Measurements from ENCODE around the gene GUK1.
"Not testable (repeated sequence)": the region's sequence is repeated elsewhere in the genome, so short reads cannot be mapped to it uniquely, and the experiment has no call there.

The GUK1 gene

GRCh38 chr1:228104526-228105269, 35.4 kb upstream of the GUK1 start:
- DNase-seq (ENCODE audit: low read depth) = no peak

GRCh38 chr1:228105270-228105995, 34.6 kb upstream of the GUK1 start:
- DNase-seq (ENCODE audit: low read depth) = no peak

DNA sequence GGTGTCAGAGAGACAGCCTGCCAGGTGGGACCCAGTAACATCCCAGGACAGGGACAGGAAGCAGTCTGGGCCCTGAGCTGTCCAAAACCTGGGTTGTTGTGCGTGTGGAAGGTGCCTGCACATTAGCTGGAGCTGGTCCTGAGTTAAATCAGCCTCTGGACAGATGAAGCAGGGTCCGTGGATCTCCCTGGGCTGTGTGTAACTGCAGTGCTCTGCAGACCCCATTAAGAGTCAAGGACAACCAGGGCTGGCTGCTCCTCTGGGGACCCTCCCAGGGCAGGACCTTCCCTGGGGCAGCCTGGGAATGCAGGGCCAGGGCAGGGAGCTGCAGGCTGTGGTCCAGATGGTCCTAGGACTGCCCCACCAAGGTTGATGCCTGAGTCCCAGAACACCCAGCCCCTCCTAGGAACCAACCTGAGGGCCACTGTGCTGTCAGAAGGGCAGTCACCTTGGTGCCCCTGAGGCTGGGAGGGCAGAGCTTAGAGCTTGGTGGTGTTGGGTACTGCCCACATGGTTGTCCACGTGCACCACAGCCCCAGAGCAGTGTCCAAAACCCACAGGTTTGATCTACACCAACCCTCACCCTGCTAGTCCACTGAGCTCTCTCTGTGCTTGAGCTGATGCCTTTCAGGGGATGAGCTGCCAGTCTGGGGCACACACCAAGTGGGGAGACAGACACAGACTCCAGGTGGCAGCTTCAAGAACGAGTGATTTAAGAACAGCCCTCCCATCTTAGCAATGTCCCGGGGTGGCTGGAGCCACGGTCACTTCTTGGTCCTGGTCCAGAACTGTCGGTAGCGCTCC, 33.9 kb upstream of the GUK1 start:
- DNase-seq (ENCODE audit: low read depth) = no peak

GRCh38 chr1:228106800-228107054, 33.4 kb upstream of the GUK1 start:
- DNase-seq (ENCODE audit: low read depth) = no peak

DNA sequence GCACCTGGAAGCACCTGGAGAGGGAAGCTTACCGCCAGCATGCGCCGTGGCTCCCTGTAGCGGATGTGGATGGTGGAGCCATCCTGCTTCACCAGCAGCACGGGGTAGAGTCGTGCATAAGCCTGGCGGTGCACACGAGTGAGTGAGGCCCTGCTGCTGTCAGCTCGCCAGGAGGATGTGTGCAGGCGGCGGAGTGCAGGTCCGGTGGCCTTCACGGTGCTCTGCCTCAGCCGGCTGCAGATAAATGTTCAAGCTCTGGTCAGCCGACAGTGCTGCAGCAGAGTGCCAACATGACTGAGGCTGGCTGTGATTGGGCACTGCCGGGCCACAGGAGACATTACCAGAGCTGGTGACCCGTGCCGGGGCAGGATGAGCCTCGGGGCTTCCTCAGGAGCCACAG, 32.4 kb upstream of the GUK1 start:
- DNase-seq (ENCODE audit: low read depth) = no peak

GRCh38 chr1:228108055-228108690, 31.9 kb upstream of the GUK1 start:
- DNase-seq (ENCODE audit: low read depth) = no peak

GRCh38 chr1:228108742-228109072, 31.4 kb upstream of the GUK1 start:
- no peak for DNase-seq (ENCODE audit: low read depth)

- DNase-seq (ENCODE audit: low read depth) = peak; percentile 96
Observed at GRCh38 chr1:228109073-228109961, 30.8 kb upstream of the GUK1 start, which contains the start of gene MRPL55. Gene MRPL55, minus strand, starts transcription at chr1:228109299. Its CDS starts 1,039 bp downstream, at chr1:228108260.

GRCh38 chr1:228109962-228110488, 30.1 kb upstream of the GUK1 start:
- no peak for DNase-seq (ENCODE audit: low read depth)

DNA sequence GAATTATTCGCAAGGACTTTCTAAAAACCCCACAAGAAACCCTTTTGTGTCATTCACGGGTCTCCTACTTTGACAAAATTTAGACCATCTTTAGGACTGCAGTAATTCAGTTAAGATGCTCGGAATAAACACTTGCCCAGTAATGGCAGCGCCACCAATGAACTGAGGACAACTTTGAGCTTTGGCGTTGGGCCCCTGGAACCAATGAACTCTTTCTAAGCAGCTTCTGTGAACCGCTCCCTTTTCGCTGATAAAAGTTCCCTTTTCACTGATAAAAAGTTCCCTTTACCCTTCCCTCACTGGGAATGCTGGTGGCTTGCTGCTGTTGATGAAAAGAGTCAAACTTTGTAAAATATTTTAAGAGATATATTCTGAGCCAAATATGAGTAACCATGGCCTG, 29.5 kb upstream of the GUK1 start:
- no peak for DNase-seq (ENCODE audit: low read depth)

DNA sequence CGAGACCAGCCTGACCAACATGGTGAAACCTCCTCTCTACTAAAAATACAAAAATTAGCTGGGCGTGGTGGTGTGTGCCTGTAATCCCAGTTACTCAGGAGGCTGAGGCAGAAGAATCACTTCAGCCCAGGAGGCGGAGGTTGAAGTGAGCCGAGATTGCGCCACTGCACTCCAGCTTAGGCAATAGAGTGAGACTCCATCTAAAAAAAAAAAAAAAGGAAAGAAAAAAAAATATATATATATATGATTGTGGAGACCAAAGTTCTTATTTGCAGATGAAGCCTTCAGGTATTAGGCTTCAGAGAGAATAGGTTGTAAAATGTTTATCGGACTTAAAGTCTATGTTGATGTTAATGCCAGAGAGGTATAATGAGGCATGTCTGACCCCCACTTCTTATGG, 28.8 kb upstream of the GUK1 start:
- DNase-seq (ENCODE audit: low read depth) = not testable (repeated sequence)

- DNase-seq (ENCODE audit: low read depth) = no peak
Observed at GRCh38 chr1:228112167-228112566, 27.9 kb upstream of the GUK1 start.

GRCh38 chr1:228112617-228113016, 27.5 kb upstream of the GUK1 start:
- no peak for DNase-seq (ENCODE audit: low read depth)

- no peak for DNase-seq (ENCODE audit: low read depth)
Observed at GRCh38 chr1:228114827-228115226, 25.3 kb upstream of the GUK1 start.

GRCh38 chr1:228117335-228117734, 22.7 kb upstream of the GUK1 start:
- DNase-seq (ENCODE audit: low read depth) = no peak

GRCh38 chr1:228118040-228118439, 22.0 kb upstream of the GUK1 start:
- DNase-seq (ENCODE audit: low read depth) = no peak

DNA sequence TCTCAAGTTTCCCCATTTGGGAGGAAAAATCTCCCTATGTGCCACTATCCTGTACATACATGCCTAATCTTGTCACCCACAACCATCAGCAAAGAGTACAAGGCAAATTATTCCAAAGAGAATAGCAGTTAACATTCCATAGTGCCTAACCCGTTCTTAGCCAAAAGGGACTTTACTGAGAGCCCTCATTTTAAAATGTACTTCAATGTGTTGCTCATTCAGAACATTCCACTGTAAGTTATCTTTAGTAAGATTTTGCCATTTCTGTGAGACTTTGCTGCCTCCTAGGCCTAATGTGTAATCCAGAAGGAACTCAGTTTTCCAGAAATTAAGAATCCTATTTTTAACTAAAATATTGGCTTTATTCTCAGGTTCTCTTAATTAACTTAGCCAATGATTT, 19.7 kb upstream of the GUK1 start:
- DNase-seq (ENCODE audit: low read depth) = no peak

DNA sequence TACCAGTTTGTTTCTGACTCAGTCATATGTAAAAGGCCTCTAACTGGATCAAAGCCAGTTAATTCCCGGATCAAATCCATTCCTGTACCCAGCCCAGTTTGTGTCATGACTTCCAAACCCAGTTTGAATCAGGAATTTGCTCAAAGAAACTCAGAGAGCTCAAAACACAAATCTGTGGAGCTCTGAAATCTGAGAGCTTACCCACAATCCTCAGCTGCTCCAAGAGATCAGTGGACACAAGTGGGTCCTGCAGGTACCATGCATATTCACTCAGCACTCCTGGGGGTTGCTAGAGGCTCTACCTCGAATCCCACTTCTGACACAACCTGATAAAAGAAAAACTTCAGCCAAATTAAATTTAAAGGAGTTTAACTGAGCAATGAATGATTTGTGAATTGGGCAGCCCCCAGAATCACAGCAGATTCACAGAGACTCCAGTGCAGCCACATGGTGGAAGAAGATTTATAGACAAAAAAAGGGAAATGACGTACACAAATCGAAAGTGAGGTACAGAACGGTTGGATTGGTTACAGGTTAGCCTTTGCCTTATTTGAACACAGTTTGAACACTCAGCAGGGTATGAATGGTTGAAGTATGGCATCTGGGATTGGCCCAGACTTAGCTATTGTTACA, 19.1 kb upstream of the GUK1 start:
- DNase-seq (ENCODE audit: low read depth) = no peak

GRCh38 chr1:228122921-228123441, 17.1 kb upstream of the GUK1 start:
- no peak for DNase-seq (ENCODE audit: low read depth)

DNA sequence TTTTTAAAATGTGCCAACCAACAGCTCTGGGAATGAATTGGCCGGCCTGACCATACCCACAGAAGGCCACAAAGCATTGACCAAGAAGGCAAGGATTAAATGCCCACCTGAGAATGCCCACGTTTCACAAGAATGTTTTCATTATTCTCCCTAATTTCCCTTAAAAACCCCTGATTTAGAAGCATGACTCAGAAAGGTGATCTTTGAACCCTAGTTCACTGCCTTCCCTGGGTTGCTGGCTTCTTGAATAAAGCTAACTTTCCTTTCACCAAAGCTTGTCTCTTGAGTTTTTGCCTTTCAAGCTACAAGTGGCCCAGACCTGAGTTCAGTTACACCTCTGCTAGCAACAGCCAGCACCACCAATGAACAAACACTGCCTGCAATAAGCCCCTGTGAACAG, 16.6 kb upstream of the GUK1 start:
- no peak for DNase-seq (ENCODE audit: low read depth)

- no peak for DNase-seq (ENCODE audit: low read depth)
Observed at GRCh38 chr1:228125185-228125584, 14.9 kb upstream of the GUK1 start.

Measured in CMK (cell line).